Gastroesophageal sphincter (tissue), 3 donors: ENCODE data around the gene MIER2.

Experiments
- CTCF ChIP-seq, 4 experiments: fragments of 200-600 bp in 2 of 4; fragments of 450-650 bp in 2 of 4; sonication (generic) in 1 of 4; IDR thresholded peaks; one replicate each; pipeline ENCODE4 v1.5.1; 2017 to 2019; ENCODE audit warnings: antibody characterized with exemption in 4 of 4, mild to moderate bottlenecking in 2 of 4, moderate library complexity in 2 of 4
- POLR2A ChIP-seq, 2 donors: fragments of 450-650 bp; IDR thresholded peaks; one replicate each; pipeline ENCODE4 v1.6.1; 2017; ENCODE audit warnings: antibody characterized with exemption in 2 of 2, mild to moderate bottlenecking in 2 of 2, moderate library complexity in 1 of 2
- POLR2AphosphoS5 ChIP-seq: sonication (generic); formaldehyde crosslinking; IDR thresholded peaks from one replicate; pipeline ENCODE4 v1.6.1; 2017; ENCODE audit warnings: antibody characterized with exemption

- TF ChIP-seq CTCF (IDR thresholded peaks at IDR 0.05), result no peak
- no peak for TF ChIP-seq POLR2AphosphoS5
- no peak for TF ChIP-seq POLR2A (IDR thresholded peaks at IDR 0.05)
These were observed 45.3 kb upstream of the MIER2 start for GRCh38 chr19:389935-390289.
